Renal cortex interstitium (tissue), 11 donors: ENCODE measurements around the gene SPTBN2. TPM values are rescaled to one million over a fixed set of nuclear protein-coding genes. Genes with fewer than 3 reads are reported as not detected.
"Not testable (repeated sequence)": the region's sequence is repeated elsewhere in the genome, so short reads cannot be mapped to it uniquely, and the experiment has no call there.

ENCODE experiments used
- DNase-seq, 11 donors: peaks; one replicate each; pipeline ENCODE4 v3.0.0-alpha.2; 2013; ENCODE audit warnings: low read depth in 9 of 11, low spot score in 4 of 11; ENCODE audit errors: extremely low read depth in 1 of 11
- polyA plus RNA-seq, 3 donors: library from polyadenylated mRNA; unstranded; fragments of 120-200 nt; gene quantifications; one replicate each; pipeline ENCODE4 v1.2.1, GENCODE V29; 2013; ENCODE audit not compliant: insufficient read length in 3 of 3

The SPTBN2 gene
- polyA plus RNA-seq, 3 donors, result 41.8 to 56.0 (median 54.1) TPM

GRCh38 chr11:66670816-66671215, 58.2 kb downstream of the SPTBN2 start:
- no peak for DNase-seq

- no peak for DNase-seq
Observed at GRCh38 chr11:66665369-66665768, 63.6 kb downstream of the SPTBN2 start.

GRCh38 chr11:66663741-66664296, 65.2 kb downstream of the SPTBN2 start:
- no peak for DNase-seq

- DNase-seq, result no peak
Observed at GRCh38 chr11:66659763-66660162, 69.3 kb downstream of the SPTBN2 start.

GRCh38 chr11:66653123-66653522, 75.9 kb downstream of the SPTBN2 start:
- DNase-seq, result no peak

- DNase-seq, result no peak
Observed at GRCh38 chr11:66652651-66653050, 76.4 kb downstream of the SPTBN2 start.

- no peak for DNase-seq
Observed at GRCh38 chr11:66651016-66651415, 78.0 kb downstream of the SPTBN2 start.

- no peak for DNase-seq
Observed at GRCh38 chr11:66649903-66650302, 79.1 kb downstream of the SPTBN2 start.

GRCh38 chr11:66646828-66647227, 82.2 kb downstream of the SPTBN2 start:
- DNase-seq, result no peak

GRCh38 chr11:66643745-66644437, 85.1 kb downstream of the SPTBN2 start:
- DNase-seq, result no peak

GRCh38 chr11:66641834-66642233, 87.2 kb downstream of the SPTBN2 start:
- DNase-seq, result no peak

GRCh38 chr11:66639814-66640340, 89.1 kb downstream of the SPTBN2 start:
- not testable (repeated sequence) for DNase-seq

GRCh38 chr11:66639066-66639813, 89.8 kb downstream of the SPTBN2 start:
- peak in 8 of 11 donors; percentile 9 to 44 (median 36) for DNase-seq

- peak; percentile 100 for DNase-seq
Observed at GRCh38 chr11:66638177-66639065, 90.6 kb downstream of the SPTBN2 start, which contains the start of gene RBM4. Gene RBM4 (plus strand): TSS chr11:66638703. CDS start chr11:66639712, 1,009 bp downstream.

- peak in 2 of 11 donors; percentile 6 to 9 for DNase-seq
Observed at GRCh38 chr11:66637557-66638176, 91.3 kb downstream of the SPTBN2 start.

- no peak for DNase-seq
Observed at GRCh38 chr11:66636411-66636810, 92.6 kb downstream of the SPTBN2 start.
